ENCODE data around the gene HNF4A.

HNF4A gene

GRCh38 chr20:44464514-44464913 is 109.0 kb downstream of the HNF4A start:
- no peak for DNase-seq
- H3K36me3 ChIP-seq: no peaks in the 10 kb centered on the region
- TF ChIP-seq CTCF (IDR thresholded peaks at IDR 0.05; ENCODE audit: low read depth, low read length): no peak
- peaks cover 5% of the 10 kb centered on the region for H3K27me3 ChIP-seq (ENCODE audit: insufficient read depth, low read depth, severe bottlenecking)
- no peak overlapping the region for H3K4me3 ChIP-seq (ENCODE audit: low read depth, low read length)
- no peak overlapping the region for H3K27ac ChIP-seq
- no peaks in the 10 kb centered on the region for H3K9me3 ChIP-seq (ENCODE audit: severe bottlenecking)

GRCh38 chr20:44465001-44465560 is 109.6 kb downstream of the HNF4A start:
- DNase-seq: no peak
- H3K4me3 ChIP-seq (ENCODE audit: low read depth, low read length): no peak overlapping the region

GRCh38 chr20:44467289-44467883 is 111.9 kb downstream of the HNF4A start:
- Histone ChIP-seq H3K4me3 (ENCODE audit: low read depth, low read length) (no peak overlapping the region), H3K27ac (no peak overlapping the region), H3K36me3 (no peaks in the 10 kb centered on the region), H3K9me3 (ENCODE audit: severe bottlenecking) (no peaks in the 10 kb centered on the region), H3K27me3 (ENCODE audit: insufficient read depth, low read depth, severe bottlenecking) (peaks cover 19% of the 10 kb centered on the region)
- DNase-seq: no peak
- TF ChIP-seq CTCF (IDR thresholded peaks at IDR 0.05; ENCODE audit: low read depth, low read length): no peak

More at GRCh38 chr20:44465001-44465560, 109.6 kb downstream of the HNF4A start:
- peaks cover 6% of the 10 kb centered on the region for H3K27me3 ChIP-seq (ENCODE audit: insufficient read depth, low read depth, severe bottlenecking)
- no peak for TF ChIP-seq CTCF (IDR thresholded peaks at IDR 0.05; ENCODE audit: low read depth, low read length)
- no peaks in the 10 kb centered on the region for H3K36me3 ChIP-seq
- no peaks in the 10 kb centered on the region for H3K9me3 ChIP-seq (ENCODE audit: severe bottlenecking)
- H3K27ac ChIP-seq: no peak overlapping the region

GRCh38 chr20:44468044-44468782 is 112.7 kb downstream of the HNF4A start:
- Histone ChIP-seq H3K9me3 (ENCODE audit: severe bottlenecking) (no peaks in the 10 kb centered on the region), H3K27ac (no peak overlapping the region), H3K27me3 (ENCODE audit: insufficient read depth, low read depth, severe bottlenecking) (peaks cover 27% of the 10 kb centered on the region), H3K4me3 (ENCODE audit: low read depth, low read length) (no peak overlapping the region), H3K36me3 (no peaks in the 10 kb centered on the region)
- no peak for DNase-seq
- TF ChIP-seq CTCF (IDR thresholded peaks at IDR 0.05; ENCODE audit: low read depth, low read length): no peak

- DNase-seq: no peak
- Histone ChIP-seq H3K9me3 (ENCODE audit: severe bottlenecking) (peaks cover 8% of the 10 kb centered on the region), H3K4me3 (ENCODE audit: low read depth, low read length) (no peak overlapping the region), H3K36me3 (no peaks in the 10 kb centered on the region), H3K27me3 (ENCODE audit: insufficient read depth, low read depth, severe bottlenecking) (peaks cover 35% of the 10 kb centered on the region), H3K27ac (no peak overlapping the region)
- no peak for TF ChIP-seq CTCF (IDR thresholded peaks at IDR 0.05; ENCODE audit: low read depth, low read length)
Observed at GRCh38 chr20:44470327-44470726, 114.8 kb downstream of the HNF4A start.

Data from WERI-Rb-1 (cell line).